Stimulated activated CD4-positive, alpha-beta T cell treated with anti-CD3 and anti-CD28 coated beads, Interleukin-2, amount 100 ng/mL, for 4 hours (primary cell): Measurements from ENCODE around the gene TGFBI.
A peak's percentile ranks its signal among the peaks of the same experiment; 100 is the strongest.

Experiments
- DNase-seq: peaks from one replicate; pipeline ENCODE4 v3.0.0-alpha.2; 2020; ENCODE audit warnings: low read depth

Gene TGFBI

DNA sequence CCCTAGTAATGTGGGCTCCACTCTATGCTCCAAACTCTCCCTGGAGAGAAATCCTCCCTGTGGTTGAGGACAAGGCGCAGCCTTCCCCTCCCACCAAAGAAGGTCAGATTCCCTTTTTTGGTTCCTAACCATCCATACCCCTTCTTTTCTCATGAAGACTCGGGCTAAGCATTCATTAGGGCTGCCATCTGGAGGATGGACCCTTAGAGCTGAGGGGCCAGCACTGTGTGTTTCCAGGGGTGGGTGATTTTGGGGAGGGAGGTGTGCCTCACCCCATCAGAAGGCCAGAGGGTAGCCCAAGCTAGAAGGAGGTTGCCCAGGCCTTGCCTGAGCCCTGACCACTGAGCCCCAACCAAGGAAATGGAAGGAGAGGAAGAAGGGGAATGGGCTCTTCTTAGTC is 36.8 kb downstream of the TGFBI start:
- no peak for DNase-seq

DNA sequence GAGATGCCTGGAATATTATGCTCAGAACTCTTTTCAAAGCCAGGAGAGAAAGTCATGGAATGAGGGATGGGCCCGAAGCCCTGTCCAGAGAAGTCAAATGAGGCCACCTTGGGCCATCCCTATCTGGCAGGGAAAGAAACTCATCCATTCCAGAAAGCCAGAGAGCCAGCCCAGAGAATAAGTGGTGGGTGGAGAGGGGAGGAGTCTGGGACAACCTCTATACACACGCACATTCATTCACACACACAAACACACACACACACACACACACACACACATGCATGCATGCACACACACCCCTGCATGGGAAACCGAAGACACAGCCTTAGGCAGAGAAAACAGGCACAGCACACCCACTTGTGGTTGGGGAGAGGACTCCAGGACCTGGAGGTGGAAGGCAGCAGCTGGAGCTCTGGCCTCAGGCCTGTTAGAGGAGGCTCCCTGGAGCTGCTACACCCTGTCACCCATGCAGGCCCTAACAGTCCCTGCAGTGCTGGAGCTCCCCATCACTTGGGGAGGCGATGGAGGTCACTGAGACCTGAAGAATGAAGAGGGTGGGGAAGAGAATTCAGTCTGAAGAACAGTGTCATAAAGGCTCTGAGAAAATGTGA is 38.0 kb downstream of the TGFBI start:
- DNase-seq: no peak

DNA sequence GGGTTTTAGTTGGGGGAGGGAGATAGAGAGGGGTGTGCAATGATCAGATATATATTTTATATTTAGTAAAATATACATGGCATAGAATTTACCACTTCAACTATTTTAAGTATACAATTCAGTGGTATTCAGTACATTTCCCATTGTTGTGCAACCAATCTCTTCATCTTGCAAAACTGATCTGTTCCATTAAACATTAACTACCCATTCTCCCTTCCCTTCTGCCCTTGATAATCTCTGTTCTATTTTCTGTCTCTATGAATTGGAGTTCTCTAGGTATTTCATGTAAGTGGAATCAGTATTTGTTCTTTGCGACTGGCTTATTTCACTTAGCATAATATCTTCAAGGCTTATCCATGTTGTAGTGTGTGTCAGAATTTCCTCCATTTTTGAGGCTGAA is 38.6 kb downstream of the TGFBI start:
- DNase-seq: no peak

DNA sequence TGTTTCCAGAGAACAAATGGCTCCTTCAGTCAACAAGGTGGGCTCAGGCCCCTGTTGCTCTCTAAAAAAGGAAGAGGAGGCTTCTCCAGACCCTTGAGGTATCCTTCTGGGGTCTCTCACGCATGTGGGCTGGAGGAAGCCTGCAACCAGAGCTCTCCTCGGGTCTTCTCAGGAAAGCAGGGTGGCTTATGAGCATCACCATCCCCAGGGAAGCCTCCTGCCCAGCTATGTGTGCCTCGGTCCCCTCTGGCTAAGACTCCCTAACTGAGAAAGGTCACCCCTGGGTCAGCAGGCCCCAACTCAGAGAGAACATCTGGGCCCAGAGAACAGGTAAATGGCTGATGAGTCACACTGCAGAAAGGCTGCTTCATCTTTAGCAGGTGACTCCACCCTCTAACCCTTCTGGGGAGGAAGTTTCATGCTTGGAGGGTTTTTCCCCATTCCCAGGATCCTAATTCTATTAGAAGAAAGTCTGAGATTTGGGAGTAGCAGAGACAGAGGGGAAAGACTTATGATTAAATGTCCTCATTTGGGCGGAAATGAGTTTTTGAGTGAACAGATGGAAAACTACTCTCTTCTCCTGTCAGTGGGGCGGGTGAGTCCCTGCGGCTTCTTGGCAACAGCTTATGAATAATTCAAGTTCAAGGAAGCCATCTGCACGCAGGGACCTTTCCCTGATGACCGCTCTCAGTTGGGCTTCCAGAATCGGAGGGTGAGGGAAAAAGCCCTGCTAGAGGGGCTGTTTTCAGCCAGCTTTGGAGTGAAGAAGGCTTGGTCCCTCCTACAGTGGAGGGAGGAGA is 41.9 kb downstream of the TGFBI start:
- DNase-seq: no peak

DNA sequence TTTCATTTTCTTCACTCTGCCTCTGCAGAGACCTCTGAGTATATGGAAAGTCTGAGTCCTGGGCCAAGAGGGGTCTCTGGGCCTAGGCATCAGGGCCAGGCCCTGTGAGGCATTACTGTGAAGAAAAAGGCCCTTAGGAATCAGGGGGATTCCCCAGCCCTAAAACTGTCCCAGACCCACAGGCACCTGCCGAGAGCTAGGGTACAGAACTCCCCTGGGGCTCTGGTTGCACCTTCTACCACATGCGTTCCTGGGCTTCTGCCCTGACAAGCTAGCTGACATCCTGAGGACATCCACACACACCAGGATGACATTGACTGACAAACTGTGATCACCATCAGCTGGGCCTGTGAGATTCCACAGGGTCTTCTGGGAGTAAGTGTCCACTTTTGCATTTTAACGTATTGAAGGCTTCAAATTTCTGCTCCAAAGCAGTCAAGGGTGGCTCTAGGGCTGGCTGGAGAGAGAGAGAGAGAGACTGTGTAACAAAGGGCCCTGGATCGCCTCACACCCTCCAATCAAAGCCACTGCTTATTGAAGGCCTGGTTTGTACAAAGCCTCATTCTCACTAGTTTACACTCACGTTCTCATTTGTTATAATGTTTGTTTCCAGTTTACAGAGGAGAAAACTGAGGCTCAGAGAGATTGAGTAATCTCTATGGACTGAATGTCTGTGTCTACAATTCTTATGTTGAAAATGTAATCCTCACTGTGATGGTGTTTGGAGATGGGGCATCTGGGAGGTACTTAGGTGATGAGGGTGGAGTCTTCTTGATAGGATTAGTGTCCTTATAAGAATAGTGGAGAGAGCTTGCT is 45.1 kb downstream of the TGFBI start:
- DNase-seq: no peak

DNA sequence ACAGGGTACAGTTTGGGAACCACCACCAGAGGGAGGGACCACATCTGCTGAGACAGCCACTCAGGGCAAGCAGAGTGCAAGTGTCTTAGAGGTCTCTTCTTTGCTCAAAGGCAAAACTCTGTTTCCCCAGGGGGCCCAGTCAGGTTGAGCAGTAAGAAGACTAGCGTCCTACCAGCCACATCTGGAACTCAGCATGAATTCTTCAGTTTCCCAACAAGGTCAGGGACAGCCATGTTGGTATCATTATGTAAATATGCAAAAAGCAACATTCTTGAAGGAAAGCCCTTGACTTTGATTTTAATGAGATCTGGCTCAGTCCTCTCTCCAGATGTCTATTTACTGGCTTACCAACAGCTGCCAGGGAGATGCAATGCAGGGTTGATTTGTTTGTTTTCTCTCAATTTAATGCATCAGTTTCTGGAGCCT is 46.7 kb downstream of the TGFBI start:
- no peak for DNase-seq

DNA sequence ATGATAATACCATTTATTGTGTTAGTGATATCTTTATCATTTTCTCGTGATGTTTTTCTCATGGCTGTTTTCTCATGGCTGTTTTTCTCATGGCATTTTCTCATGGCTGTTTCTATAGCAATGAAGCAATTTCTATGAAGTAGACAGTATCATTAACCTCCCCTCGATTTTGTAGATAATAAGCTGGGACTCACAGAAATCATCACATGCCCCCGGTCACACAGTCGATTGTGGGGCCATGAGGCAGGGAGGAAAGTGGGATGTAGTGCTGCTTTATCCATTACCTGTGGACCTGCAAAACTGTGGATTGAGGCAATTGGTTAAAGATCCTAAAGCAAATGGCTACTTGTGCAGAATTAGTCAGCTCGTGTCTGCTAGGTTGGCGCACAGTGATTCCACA is 47.3 kb downstream of the TGFBI start:
- DNase-seq: no peak

DNA sequence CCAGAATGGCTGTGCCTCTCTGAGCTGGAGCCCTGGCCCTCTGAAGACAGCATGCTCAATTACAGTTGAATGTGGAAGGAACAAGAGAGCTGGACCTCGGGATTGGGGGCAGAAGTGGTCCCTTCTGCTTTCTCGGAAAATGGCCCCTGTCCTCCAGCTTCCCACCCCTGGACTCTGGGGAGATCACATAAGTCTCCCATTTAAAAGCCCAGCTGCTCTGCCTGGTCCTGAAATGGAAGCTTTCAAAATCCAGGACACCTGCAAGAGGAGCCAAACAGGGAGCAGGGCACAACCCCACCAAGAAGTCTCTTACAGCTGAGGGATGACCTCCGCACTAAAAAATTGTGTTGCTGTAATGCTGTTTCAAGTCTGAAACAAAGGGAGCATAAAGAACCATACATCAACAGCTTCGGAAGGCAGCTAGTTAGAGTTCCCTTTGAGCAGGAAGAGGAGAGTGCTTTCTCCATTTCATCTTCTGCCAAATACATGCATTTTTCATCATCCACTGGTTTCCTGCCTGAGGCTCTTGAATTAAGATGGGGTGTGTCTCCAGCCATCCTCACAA is 48.2 kb downstream of the TGFBI start:
- DNase-seq: no peak

DNA sequence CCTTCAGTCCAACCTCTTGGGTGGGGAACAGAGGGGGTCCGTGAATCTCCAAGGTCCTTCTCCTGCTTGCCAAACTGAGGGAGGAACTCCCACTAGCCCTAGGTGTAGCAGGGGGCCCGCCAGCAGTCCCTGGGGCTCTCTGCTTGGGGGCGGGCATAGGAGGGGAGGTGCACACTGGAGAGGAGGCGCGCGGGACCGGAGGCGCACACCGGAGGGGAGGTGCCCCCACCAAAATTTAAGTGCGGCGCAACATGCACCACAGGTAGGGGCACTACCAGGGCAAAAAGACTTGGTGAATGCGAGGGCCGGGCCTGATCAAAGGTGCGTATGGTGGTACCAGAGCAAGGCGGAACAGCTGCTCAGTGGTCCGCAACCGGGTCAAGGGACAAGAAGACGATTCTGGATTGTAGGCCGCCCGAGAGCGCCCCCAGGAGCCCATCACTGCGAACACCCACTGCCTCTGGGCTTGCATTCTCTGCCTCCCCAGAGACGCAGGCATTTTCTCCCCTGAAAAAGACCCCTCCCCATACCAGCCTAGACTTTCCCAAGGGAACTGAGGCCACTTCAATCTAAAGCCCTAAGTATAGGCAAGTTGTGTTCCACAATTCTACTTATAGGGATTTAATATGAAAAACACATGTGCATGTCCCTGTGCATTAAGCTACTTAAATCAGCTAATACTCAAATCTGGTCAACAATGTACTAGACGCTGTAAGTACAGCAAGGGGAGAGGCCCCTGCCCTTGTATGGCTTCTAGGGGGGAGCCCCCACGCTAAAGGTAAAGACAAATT is 50.6 kb downstream of the TGFBI start:
- no peak for DNase-seq

DNA sequence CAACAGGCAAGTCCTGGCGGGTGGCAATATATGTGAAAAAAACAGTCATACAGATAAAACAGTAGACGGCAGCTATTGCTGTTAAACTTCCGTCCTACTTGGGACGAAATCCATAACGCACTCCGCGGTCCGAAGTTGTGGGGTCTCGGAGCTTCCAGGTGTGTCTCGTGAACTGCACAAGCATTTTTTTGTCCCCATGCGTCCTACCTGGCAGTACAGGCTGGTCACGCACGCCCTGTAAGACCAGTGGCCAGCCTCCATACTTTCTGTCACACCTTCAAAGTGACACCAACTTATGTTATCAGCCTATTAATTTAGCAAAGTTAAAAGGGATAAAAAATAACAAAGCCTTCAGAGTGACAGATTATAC is 51.3 kb downstream of the TGFBI start:
- DNase-seq: no peak

DNA sequence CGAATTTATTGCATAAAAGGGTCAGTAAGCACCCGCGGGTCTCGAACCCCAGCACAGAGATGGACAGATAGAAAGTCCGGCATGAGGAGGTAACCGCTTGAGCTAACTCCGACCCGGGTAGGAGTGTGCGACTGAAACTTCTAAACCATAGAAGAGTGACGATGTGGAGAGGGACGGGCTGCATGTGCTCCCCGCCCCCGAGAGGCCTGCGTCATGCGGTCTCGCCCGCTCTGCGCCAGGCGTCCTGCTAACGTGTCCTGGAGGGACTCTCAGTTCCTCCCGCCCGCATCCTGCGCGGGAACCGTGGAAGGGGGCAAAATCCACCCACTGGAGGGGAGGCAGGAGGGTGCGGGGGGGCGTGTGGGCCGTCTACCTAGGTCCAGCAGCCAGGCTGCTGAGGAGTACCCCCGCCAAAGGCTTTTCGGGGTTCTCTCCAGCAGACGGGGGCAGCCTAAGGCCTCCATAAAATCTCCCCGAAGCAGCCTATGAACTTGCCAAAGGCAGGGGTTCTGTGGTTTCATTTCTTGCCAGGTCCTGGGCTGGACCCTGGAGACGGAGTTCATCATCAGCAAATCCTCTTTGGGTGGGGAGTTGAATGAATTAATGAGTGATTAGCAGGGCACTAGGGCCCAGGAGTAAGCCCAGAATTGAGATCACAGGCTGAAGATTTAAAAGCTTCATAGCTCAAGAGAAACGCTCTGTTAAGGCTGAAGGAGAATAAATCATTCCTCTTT is 51.9 kb downstream of the TGFBI start:
- DNase-seq: peak; percentile 9

DNA sequence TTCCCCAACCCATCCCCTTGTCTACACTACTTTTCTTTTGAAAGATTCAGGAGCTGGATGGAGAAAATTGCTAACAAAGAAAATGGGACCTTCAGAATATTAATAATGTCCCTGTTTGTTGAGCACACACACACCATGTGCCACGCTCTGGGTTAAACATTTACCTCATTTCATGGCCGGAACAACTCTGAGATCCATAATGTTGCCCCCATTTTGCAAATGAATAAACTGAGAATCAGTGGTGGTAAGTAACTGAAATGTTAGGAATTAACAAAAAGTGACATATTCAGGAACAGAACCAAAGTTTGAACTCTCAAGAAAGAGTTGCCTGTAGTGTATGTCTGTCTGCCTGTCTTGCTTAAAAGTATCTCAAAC is 52.4 kb downstream of the TGFBI start:
- no peak for DNase-seq

DNA sequence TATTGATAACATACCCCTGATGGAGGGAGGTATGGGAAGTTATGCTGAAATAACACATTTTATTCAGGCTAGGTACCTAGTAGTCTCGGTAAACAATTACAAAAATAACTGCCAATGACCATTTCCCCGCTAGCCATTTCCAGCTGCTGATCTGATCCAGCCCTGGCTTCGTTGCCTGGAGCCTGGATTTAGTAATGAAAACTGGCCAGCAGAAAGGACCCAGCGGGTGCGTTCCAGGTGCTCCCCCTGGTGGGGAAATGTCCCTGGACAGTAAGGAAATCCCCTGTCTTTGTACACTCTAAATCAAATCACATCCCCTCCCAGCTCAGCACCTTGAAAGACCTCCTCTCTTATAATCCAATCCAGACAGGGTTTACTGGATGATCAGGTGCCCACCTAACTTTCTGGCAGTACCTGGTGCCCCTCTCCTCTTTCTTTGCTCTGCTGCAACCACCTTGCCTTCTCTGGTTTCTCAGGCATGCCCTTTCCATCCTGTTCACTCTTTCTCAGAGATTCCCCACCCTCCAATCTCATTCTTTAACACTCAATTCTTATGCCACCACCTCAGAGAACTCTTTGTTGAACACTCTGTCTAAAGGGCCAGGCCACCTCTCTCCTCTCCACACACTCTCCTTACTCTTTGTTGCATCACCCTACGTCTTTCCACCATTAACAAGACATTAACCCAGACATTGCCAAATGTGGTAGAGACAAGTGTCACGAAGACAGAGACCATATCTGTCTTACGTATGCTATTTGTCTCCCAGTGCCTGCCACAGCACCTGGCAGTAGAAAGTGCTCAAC is 53.8 kb downstream of the TGFBI start:
- DNase-seq: peak; percentile 10

DNA sequence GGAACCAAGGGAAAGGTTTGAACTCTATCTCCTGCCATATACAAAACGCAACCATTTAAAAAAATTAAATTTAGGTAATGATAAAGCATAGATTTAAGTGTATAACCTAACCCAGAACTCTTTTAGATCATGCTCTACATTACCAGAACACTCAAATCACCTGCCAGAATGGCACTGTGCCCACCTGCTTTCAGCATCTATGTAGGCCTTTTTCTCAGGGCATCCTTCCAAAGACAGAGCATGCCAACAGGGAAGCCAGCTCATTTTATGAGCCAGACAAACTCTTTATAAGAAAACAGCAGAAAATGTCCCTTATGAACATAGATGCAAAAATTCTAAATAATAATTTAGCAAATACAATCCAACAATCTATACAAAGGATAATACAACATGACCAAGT is 55.9 kb downstream of the TGFBI start:
- DNase-seq: no peak

DNA sequence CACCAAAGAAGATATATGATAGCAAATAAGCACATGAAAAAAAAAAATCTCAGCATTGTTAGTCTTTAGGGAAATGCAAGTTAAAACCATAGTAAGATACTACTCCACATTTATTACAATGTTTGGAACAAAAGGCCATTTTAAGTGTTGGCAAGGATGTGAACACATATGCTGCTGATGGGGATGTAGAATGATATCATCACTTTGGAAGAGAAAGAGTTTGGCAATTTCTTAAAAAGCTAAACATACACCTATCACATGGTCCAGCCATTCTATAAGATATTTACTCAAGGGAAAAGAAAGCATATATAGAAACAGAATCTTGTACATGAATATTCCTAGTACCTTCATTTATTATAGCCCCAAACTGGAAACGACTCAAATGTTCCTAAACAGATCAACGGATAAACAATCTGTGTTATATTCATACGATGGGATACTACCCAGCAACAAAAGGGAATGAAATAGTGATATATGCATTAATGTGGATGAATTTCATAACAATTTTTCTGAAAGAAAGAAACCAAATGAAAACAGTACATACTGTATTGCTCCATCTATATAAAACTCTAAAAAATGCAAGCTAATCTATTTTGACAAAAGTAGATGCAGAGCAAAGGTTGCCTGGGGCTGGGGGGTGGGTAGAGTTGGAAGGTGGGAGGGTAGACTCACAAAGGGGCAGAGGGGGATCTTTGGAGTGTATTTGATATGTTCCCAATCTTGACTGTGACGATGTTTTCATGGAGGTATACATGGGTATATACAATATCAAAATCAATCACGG is 58.2 kb downstream of the TGFBI start:
- no peak for DNase-seq

DNA sequence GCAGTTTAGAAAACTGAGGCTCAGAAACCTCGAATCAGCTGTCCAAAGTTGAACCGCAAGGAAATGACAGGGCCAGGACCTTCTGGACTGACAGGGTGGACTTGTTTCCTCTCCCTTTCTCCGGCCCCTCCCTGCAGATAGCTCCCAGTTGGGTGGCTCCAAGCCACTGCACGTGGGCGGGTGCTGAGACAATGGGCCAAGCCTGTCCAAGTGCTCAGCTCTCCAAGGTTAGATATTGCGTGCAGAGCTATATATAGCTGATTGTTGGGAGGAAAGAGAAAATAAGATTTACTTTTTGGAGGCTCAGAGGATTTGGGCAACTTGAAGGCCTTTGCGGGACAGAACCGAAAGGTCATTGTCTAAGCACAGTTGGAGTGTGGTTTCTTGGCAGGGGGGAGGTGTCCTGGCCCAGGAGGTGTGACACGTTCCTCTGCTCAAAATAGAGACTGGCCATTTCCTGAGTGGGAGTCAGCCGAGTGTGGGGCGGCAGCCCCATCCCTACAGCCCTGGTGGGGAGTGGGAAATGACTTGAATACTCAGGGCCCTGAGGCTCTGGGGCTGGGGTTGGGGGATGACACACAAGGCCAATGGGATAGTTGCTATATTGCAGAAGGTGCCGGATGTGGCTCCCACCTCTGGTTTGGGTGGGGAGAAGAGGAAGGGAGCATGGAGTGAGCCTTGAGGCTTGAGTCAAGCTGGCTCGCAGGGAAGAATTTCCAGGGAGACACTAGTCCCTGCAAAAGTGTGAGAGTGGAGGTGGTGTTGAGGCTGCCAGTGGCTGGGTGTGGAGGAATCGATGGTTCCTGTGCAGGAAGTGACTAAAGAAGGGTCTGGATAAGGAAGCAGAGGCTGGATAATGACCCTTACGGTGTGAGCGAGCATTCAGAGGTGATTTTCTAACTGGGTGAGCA is 59.4 kb downstream of the TGFBI start:
- no peak for DNase-seq

DNA sequence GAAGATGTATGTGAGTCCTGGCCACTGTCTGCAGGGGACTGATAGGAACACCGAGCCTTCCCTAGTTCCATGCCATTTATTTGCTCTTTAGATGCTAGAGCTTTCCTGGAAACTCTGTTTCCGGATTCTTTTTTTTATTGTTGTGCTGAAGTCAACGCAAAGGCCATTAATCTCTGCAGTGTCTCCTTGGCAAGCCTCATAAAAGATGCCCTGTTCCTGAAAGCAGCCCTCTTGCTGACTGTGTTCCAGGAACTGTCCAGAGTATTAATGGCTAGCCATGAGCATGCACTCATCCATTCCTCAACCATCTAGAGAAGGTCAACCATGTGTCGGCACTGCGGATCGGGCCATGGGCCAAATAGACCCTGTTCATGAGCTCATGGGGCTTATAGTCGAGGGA is 61.0 kb downstream of the TGFBI start:
- no peak for DNase-seq

DNA sequence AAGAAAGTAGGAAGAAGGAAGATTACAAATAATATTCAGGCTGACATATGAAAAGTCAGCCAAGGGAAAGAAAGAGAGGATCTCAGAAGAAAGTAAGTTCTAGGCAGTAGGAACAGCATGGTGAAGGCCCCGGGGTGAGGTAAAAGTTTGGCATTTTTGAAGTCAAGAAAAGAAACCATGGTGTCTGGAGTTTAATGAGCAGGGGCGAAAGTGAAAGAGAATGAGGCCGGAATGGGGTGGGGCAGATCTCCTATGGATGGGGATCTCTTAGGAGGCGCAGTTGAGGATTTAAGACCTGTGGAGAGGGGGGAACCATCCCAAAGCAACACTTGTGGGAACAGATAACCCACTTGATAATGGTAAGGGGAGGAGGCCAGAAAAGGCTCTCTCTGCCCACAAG is 61.5 kb downstream of the TGFBI start:
- DNase-seq: no peak
